ENCODE results near the gene CEBPG.

The CEBPG gene

GRCh38 chr19:33396701-33397535, 23.4 kb downstream of the CEBPG start:
- no peaks in the 10 kb centered on the region for H3K27me3 ChIP-seq (ENCODE audit: control insufficient read depth in 1 of 2, insufficient read depth in 2 of 2, low read length in 2 of 2)
- H3K9ac ChIP-seq (ENCODE audit: low read length in 2 of 2), result no peak overlapping the region
- no peak overlapping the region for H3K27ac ChIP-seq (ENCODE audit: low read length)
- H3K4me3 ChIP-seq (ENCODE audit: low read length in 2 of 2), result no peak overlapping the region
- H3K4me1 ChIP-seq (ENCODE audit: control insufficient read depth, insufficient read depth, low read length), result peaks cover 36% of the 10 kb centered on the region
- H3K36me3 ChIP-seq (ENCODE audit: control insufficient read depth in 2 of 2, insufficient read depth in 2 of 2, low read length in 2 of 2), result no peaks in the 10 kb centered on the region
- H3K9me3 ChIP-seq (ENCODE audit: control insufficient read depth in 2 of 2, low read length in 2 of 2), result no peaks in the 10 kb centered on the region

GRCh38 chr19:33397536-33398360, 24.2 kb downstream of the CEBPG start:
- Histone ChIP-seq H3K27me3 (ENCODE audit: control insufficient read depth in 1 of 2, insufficient read depth in 2 of 2, low read length in 2 of 2) (no peaks in the 10 kb centered on the region), H3K27ac (ENCODE audit: low read length) (no peak overlapping the region), H3K4me3 (ENCODE audit: low read length in 2 of 2) (no peak overlapping the region), H3K36me3 (ENCODE audit: control insufficient read depth in 2 of 2, insufficient read depth in 2 of 2, low read length in 2 of 2) (no peaks in the 10 kb centered on the region), H3K9me3 (ENCODE audit: control insufficient read depth in 2 of 2, low read length in 2 of 2) (no peaks in the 10 kb centered on the region), H3K4me1 (ENCODE audit: control insufficient read depth, insufficient read depth, low read length) (peaks cover 30% of the 10 kb centered on the region), H3K9ac (ENCODE audit: low read length in 2 of 2) (no peak overlapping the region)

- Histone ChIP-seq H3K9ac (ENCODE audit: low read length in 2 of 2) (no peak overlapping the region), H3K9me3 (ENCODE audit: control insufficient read depth in 2 of 2, low read length in 2 of 2) (no peaks in the 10 kb centered on the region), H3K27me3 (ENCODE audit: control insufficient read depth in 1 of 2, insufficient read depth in 2 of 2, low read length in 2 of 2) (no peaks in the 10 kb centered on the region), H3K36me3 (ENCODE audit: control insufficient read depth in 2 of 2, insufficient read depth in 2 of 2, low read length in 2 of 2) (no peaks in the 10 kb centered on the region), H3K4me3 (ENCODE audit: low read length in 2 of 2) (no peak overlapping the region), H3K27ac (ENCODE audit: low read length) (no peak overlapping the region), H3K4me1 (ENCODE audit: control insufficient read depth, insufficient read depth, low read length) (peaks cover 27% of the 10 kb centered on the region)
Measured at GRCh38 chr19:33398361-33399060, 25.0 kb downstream of the CEBPG start.

GRCh38 chr19:33399081-33399744, 25.7 kb downstream of the CEBPG start:
- Histone ChIP-seq H3K27ac (ENCODE audit: low read length) (no peak overlapping the region), H3K27me3 (ENCODE audit: control insufficient read depth in 1 of 2, insufficient read depth in 2 of 2, low read length in 2 of 2) (no peaks in the 10 kb centered on the region), H3K9me3 (ENCODE audit: control insufficient read depth in 2 of 2, low read length in 2 of 2) (no peaks in the 10 kb centered on the region), H3K36me3 (ENCODE audit: control insufficient read depth in 2 of 2, insufficient read depth in 2 of 2, low read length in 2 of 2) (no peaks in the 10 kb centered on the region), H3K9ac (ENCODE audit: low read length in 2 of 2) (no peak overlapping the region), H3K4me3 (ENCODE audit: low read length in 2 of 2) (no peak overlapping the region), H3K4me1 (ENCODE audit: control insufficient read depth, insufficient read depth, low read length) (peaks cover 21% of the 10 kb centered on the region)

GRCh38 chr19:33399745-33400681, 26.5 kb downstream of the CEBPG start:
- Histone ChIP-seq H3K27ac (ENCODE audit: low read length) (no peak overlapping the region), H3K36me3 (ENCODE audit: control insufficient read depth in 2 of 2, insufficient read depth in 2 of 2, low read length in 2 of 2) (no peaks in the 10 kb centered on the region), H3K27me3 (ENCODE audit: control insufficient read depth in 1 of 2, insufficient read depth in 2 of 2, low read length in 2 of 2) (no peaks in the 10 kb centered on the region), H3K9ac (ENCODE audit: low read length in 2 of 2) (no peak overlapping the region), H3K4me3 (ENCODE audit: low read length in 2 of 2) (no peak overlapping the region), H3K9me3 (ENCODE audit: control insufficient read depth in 2 of 2, low read length in 2 of 2) (no peaks in the 10 kb centered on the region), H3K4me1 (ENCODE audit: control insufficient read depth, insufficient read depth, low read length) (peaks cover 18% of the 10 kb centered on the region)

GRCh38 chr19:33400856-33401682, 27.6 kb downstream of the CEBPG start:
- H3K9me3 ChIP-seq (ENCODE audit: control insufficient read depth in 2 of 2, low read length in 2 of 2), result no peaks in the 10 kb centered on the region
- H3K27ac ChIP-seq (ENCODE audit: low read length), result no peak overlapping the region
- H3K27me3 ChIP-seq (ENCODE audit: control insufficient read depth in 1 of 2, insufficient read depth in 2 of 2, low read length in 2 of 2), result no peaks in the 10 kb centered on the region
- no peak overlapping the region for H3K9ac ChIP-seq (ENCODE audit: low read length in 2 of 2)
- no peaks in the 10 kb centered on the region for H3K36me3 ChIP-seq (ENCODE audit: control insufficient read depth in 2 of 2, insufficient read depth in 2 of 2, low read length in 2 of 2)
- H3K4me1 ChIP-seq (ENCODE audit: control insufficient read depth, insufficient read depth, low read length), result peaks cover 18% of the 10 kb centered on the region
- H3K4me3 ChIP-seq (ENCODE audit: low read length in 2 of 2), result no peak overlapping the region

GRCh38 chr19:33401683-33402420, 28.3 kb downstream of the CEBPG start:
- Histone ChIP-seq H3K4me3 (ENCODE audit: low read length in 2 of 2) (no peak overlapping the region), H3K27ac (ENCODE audit: low read length) (no peak overlapping the region), H3K4me1 (ENCODE audit: control insufficient read depth, insufficient read depth, low read length) (peaks cover 22% of the 10 kb centered on the region), H3K9me3 (ENCODE audit: control insufficient read depth in 2 of 2, low read length in 2 of 2) (no peaks in the 10 kb centered on the region), H3K36me3 (ENCODE audit: control insufficient read depth in 2 of 2, insufficient read depth in 2 of 2, low read length in 2 of 2) (no peaks in the 10 kb centered on the region), H3K9ac (ENCODE audit: low read length in 2 of 2) (no peak overlapping the region), H3K27me3 (ENCODE audit: control insufficient read depth in 1 of 2, insufficient read depth in 2 of 2, low read length in 2 of 2) (no peaks in the 10 kb centered on the region)

GRCh38 chr19:33402421-33403220, 29.1 kb downstream of the CEBPG start:
- Histone ChIP-seq H3K36me3 (ENCODE audit: control insufficient read depth in 2 of 2, insufficient read depth in 2 of 2, low read length in 2 of 2) (no peaks in the 10 kb centered on the region), H3K27me3 (ENCODE audit: control insufficient read depth in 1 of 2, insufficient read depth in 2 of 2, low read length in 2 of 2) (no peaks in the 10 kb centered on the region), H3K4me1 (ENCODE audit: control insufficient read depth, insufficient read depth, low read length) (peaks cover 21% of the 10 kb centered on the region), H3K4me3 (ENCODE audit: low read length in 2 of 2) (no peak overlapping the region), H3K27ac (ENCODE audit: low read length) (no peak overlapping the region), H3K9ac (ENCODE audit: low read length in 2 of 2) (no peak overlapping the region), H3K9me3 (ENCODE audit: control insufficient read depth in 2 of 2, low read length in 2 of 2) (no peaks in the 10 kb centered on the region)

All from stomach smooth muscle (tissue), 2 donors.